A673 (cell line): Measurements from ENCODE around the gene KMT2D. TPM values are rescaled to one million over a fixed set of nuclear protein-coding genes. Genes with fewer than 3 reads are reported as not detected.

ENCODE experiments used
- BruUV-seq: library from RNA; stranded (reverse); fragments of 400-500 nt; replicated peaks from 2 replicates; lab custom pipeline; 2021; lab: Mats Ljungman, UMichigan
- CTCF ChIA-PET: fragments of 300-600 bp; sonication (Branson Sonifier 250); formaldehyde crosslinking; loops from one replicate; lab custom pipeline; 2022; ENCODE audit warnings: antibody characterized with exemption; lab: Charles Lee
- POLR2A ChIA-PET: fragments of 300-600 bp; sonication (Branson Sonifier 250); formaldehyde crosslinking; loops from one replicate; lab custom pipeline; 2022; ENCODE audit warnings: antibody characterized with exemption; ENCODE audit not compliant: low non-redundant PET; lab: Charles Lee
- DNase-seq: peaks from one replicate; pipeline ENCODE4 v3.0.0-alpha.2; 2015; ENCODE audit warnings: low spot score
- H3K27ac ChIP-seq: fragments of 200-600 bp; sonication (generic); 2 replicates; pipeline ENCODE4 v1.5.1; 2016; ENCODE audit warnings: mixed run types, low read depth, mild to moderate bottlenecking, mixed read lengths, antibody characterized with exemption, low read length; ENCODE audit not compliant: poor library complexity, severe bottlenecking
- H3K27me3 ChIP-seq: fragments of 200-600 bp; sonication (generic); replicated peaks from 2 replicates; pipeline ENCODE4 v1.6.1; 2017; ENCODE audit warnings: mixed run types, low read depth, mild to moderate bottlenecking, mixed read lengths, antibody characterized with exemption, low read length; ENCODE audit not compliant: insufficient read depth, poor library complexity
- H3K36me3 ChIP-seq: fragments of 200-600 bp; sonication (generic); 2 replicates; pipeline ENCODE4 v1.6.1; 2016; ENCODE audit warnings: mixed run types, mild to moderate bottlenecking, mixed read lengths, antibody characterized with exemption, low read length; ENCODE audit not compliant: insufficient read depth, poor library complexity, severe bottlenecking
- H3K4me1 ChIP-seq: fragments of 200-600 bp; sonication (generic); 2 replicates; pipeline ENCODE4 v1.6.1; 2017; ENCODE audit warnings: mixed run types, mild to moderate bottlenecking, mixed read lengths, antibody characterized with exemption, low read length; ENCODE audit not compliant: insufficient read depth, poor library complexity, severe bottlenecking
- H3K4me3 ChIP-seq: fragments of 200-600 bp; sonication (generic); 2 replicates; pipeline ENCODE4 v1.5.1; 2016; ENCODE audit warnings: low read depth, mixed run types, mild to moderate bottlenecking, mixed read lengths, low read length; ENCODE audit not compliant: poor library complexity, severe bottlenecking
- H3K9me3 ChIP-seq: fragments of 200-600 bp; sonication (generic); 2 replicates; pipeline ENCODE4 v1.6.1; 2016; ENCODE audit warnings: mixed run types, low read depth, mild to moderate bottlenecking, mixed read lengths, antibody characterized with exemption, low read length; ENCODE audit not compliant: poor library complexity, severe bottlenecking
- CTCF ChIP-seq: fragments of 300-800, 200-600 bp; sonication (generic); conservative IDR thresholded peaks from 2 replicates; pipeline ENCODE4 v1.5.1; 2017; ENCODE audit warnings: low read depth, mild to moderate bottlenecking, antibody characterized with exemption, low read length, moderate library complexity, mixed read lengths
- EZH2 ChIP-seq: fragments of 200-600 bp; sonication (generic); IDR thresholded peaks from 2 replicates; pipeline ENCODE4 v1.6.1; 2017; ENCODE audit warnings: borderline replicate concordance, low read depth, mild to moderate bottlenecking, mixed read lengths, antibody characterized with exemption, low read length; ENCODE audit not compliant: poor library complexity, severe bottlenecking
- intact Hi-C: fragments of 100-400 bp; cut with micrococcal nuclease; formaldehyde crosslinking; loops from one replicate; pipeline ENCODE4 v1.10.0; 2022; ENCODE audit not compliant: unreplicated experiment
- total RNA-seq: library from RNA; stranded (reverse); gene quantifications from 2 replicates; pipeline ENCODE4 v1.2.3, GENCODE V29; 2021

KMT2D gene
- total RNA-seq, 1 experiment from 2014 or later, result 138 TPM

- H3K36me3 ChIP-seq, result peaks cover 5% of the 10 kb centered on the region
- CTCF ChIA-PET, result interaction anchor here (1.5 kb wide), 1 partner anchor 30 kb away, joined by 5 read pairs; no protein-coding TSS in a partner anchor
- no peak for DNase-seq
- no peaks in the 10 kb centered on the region for H3K9me3 ChIP-seq
- H3K27ac ChIP-seq, result no peak overlapping the region
- H3K4me1 ChIP-seq, result peaks cover 9% of the 10 kb centered on the region
- no peak for TF ChIP-seq CTCF
- TF ChIP-seq EZH2, result no peak
- H3K27me3 ChIP-seq, result peaks cover 66% of the 10 kb centered on the region
- H3K4me3 ChIP-seq, result peak overlapping the region; percentile 10
- intact Hi-C loops, result no loop called here
- no TSS peak for BruUV-seq
- POLR2A ChIA-PET, result no interaction called here
Measured at GRCh38 chr12:49093792-49094159, 33.2 kb upstream of the KMT2D start.

DNA sequence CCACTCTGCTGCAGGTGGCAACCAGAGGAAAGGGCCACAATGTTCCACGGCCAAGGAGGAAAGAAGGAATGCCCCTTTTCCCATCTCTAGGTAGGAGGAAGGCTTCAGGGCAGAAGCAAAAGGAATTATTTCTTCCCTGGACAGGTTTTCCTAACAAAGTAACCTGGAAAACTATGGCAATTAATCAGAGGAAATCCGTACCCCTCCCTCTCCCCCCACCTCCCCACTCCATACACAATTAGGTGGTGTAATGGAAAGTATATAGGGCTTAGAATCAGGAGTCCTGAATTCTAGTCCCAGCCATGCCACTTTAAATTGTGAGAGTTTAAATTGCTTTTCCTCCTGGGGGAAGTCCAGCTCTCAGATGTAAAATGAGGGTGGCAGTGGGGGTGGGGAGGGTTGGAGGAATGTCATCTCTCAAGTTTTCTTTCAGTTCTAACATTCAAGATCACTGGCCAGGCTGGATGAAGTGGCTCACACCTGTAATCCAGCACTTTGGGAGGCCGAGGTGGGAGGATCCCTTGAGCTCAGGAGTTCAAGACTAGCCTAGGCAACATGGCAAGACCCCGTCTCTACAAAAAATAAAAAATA, 32.3 kb upstream of the KMT2D start:
- intact Hi-C loops, result no loop called here
- DNase-seq, result no peak
- no peak for TF ChIP-seq CTCF
- TF ChIP-seq EZH2, result no peak
- POLR2A ChIA-PET, result interaction anchor here (0.6 kb wide), 2 partner anchors 28 to 126 kb away, joined by 4 to 20 read pairs; no protein-coding TSS in a partner anchor
- Histone ChIP-seq H3K36me3 (peaks cover 5% of the 10 kb centered on the region), H3K27ac (no peak overlapping the region), H3K4me3 (no peak overlapping the region), H3K4me1 (peaks cover 9% of the 10 kb centered on the region), H3K9me3 (no peaks in the 10 kb centered on the region), H3K27me3 (peaks cover 68% of the 10 kb centered on the region)
- BruUV-seq, result no TSS peak
- CTCF ChIA-PET, result interaction anchor here (0.6 to 1.5 kb wide), 5 partner anchors 12 to 96 kb away, joined by 3 to 6 read pairs (median 3); no protein-coding TSS in a partner anchor

DNA sequence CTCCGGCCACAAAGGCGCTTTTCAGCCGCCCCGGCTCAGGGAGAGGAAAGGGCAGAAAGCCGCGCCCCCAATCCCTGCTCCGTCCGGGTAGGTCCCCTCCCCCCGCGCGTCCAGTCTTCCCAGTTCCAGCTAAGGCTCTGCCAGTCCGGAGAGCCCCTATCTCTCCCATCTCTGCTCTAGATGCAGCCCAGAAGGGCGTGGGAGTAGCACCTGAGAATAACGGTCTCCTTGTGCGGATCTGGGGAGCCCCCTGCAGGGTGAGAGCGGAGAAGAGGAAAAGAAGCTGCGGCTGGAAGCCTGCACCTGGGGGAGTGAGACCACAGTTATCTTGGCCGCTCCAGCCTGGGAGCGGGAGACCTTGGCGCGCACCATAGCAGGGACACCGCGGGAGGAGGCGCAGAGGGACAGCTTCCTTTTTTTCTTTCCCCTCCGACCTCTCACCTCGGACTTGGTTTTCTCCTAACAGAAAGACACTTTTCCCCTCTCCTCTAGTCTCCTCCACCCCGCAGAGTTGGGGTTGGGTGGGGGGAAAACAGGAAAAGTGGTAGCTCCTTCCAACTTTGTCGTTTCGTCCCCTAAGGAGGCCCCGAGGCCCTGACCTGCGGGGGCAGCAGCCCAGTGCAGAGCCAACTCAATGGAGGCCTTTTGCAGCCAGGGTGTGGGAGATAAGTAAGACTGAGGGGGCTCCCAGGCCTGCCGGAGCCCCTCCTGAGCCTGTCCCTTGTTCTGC, 31.7 kb upstream of the KMT2D start:
- Histone ChIP-seq H3K36me3 (no peaks in the 10 kb centered on the region), H3K4me1 (peaks cover 9% of the 10 kb centered on the region), H3K27ac (no peak overlapping the region), H3K9me3 (no peaks in the 10 kb centered on the region), H3K4me3 (no peak overlapping the region), H3K27me3 (peaks cover 68% of the 10 kb centered on the region)
- TF ChIP-seq EZH2 (peak; percentile 38), CTCF (peak; percentile 57)
- intact Hi-C loops, result no loop called here
- BruUV-seq, result no TSS peak
- POLR2A ChIA-PET, result interaction anchor here (0.6 kb wide), 2 partner anchors 29 to 127 kb away, joined by 4 to 20 read pairs; no protein-coding TSS in a partner anchor
- CTCF ChIA-PET, result interaction anchor here (0.6 to 1.3 kb wide), 4 partner anchors 12 to 164 kb away, joined by 3 to 6 read pairs (median 3); no protein-coding TSS in a partner anchor
- peak; percentile 50 for DNase-seq
